Trophoblast cell (in vitro differentiated cells and primary cell): ENCODE data around the gene CALN1.

ENCODE experiments used
- DNase-seq, 2 donors: peaks; one replicate each; pipeline ENCODE4 v3.0.0-alpha.2; 2016
- H2AFZ ChIP-seq: 2 replicates; pipeline ENCODE4 v1.6.1; 2013; ENCODE audit warnings: low read length, moderate library complexity, mild to moderate bottlenecking; ENCODE audit not compliant: insufficient read depth, poor library complexity
- H2AK5ac ChIP-seq: 2 replicates; pipeline ENCODE4 v1.6.1; 2013; ENCODE audit warnings: mild to moderate bottlenecking, low read length
- H2BK120ac ChIP-seq: 2 replicates; pipeline ENCODE4 v1.6.1; 2013; ENCODE audit warnings: low read length, mild to moderate bottlenecking, moderate library complexity; ENCODE audit not compliant: insufficient read depth, poor library complexity
- H2BK12ac ChIP-seq: 2 replicates; pipeline ENCODE4 v1.6.1; 2013; ENCODE audit warnings: mild to moderate bottlenecking, low read length, moderate library complexity
- H2BK5ac ChIP-seq: 2 replicates; pipeline ENCODE4 v1.6.1; 2013; ENCODE audit warnings: low read length, low read depth, moderate library complexity, mild to moderate bottlenecking; ENCODE audit not compliant: poor library complexity
- H3K14ac ChIP-seq: 2 replicates; pipeline ENCODE4 v1.6.1; 2013; ENCODE audit warnings: mild to moderate bottlenecking, low read length
- H3K18ac ChIP-seq: 2 replicates; pipeline ENCODE4 v1.6.1; 2013; ENCODE audit warnings: mild to moderate bottlenecking, low read length
- H3K23ac ChIP-seq: 2 replicates; pipeline ENCODE4 v1.6.1; 2013; ENCODE audit warnings: low read length
- H3K27ac ChIP-seq: 2 replicates; pipeline ENCODE4 v1.5.1; 2013; ENCODE audit warnings: low read depth, mild to moderate bottlenecking, inconsistent platforms, low read length, moderate library complexity
- H3K27me3 ChIP-seq: 2 replicates; pipeline ENCODE4 v1.6.1; 2013; ENCODE audit warnings: inconsistent platforms, mild to moderate bottlenecking, low read length, moderate library complexity; ENCODE audit not compliant: insufficient read depth
- H3K36me3 ChIP-seq, 2 experiments: 1 replicate in 1 of 2; 2 replicates in 1 of 2; pipeline ENCODE4 v1.6.1; 2013; ENCODE audit warnings: low read length in 2 of 2, mild to moderate bottlenecking in 2 of 2, moderate library complexity in 1 of 2; ENCODE audit not compliant: insufficient read depth in 2 of 2, control insufficient read depth in 1 of 2
- H3K4ac ChIP-seq: 2 replicates; pipeline ENCODE4 v1.6.1; 2013; ENCODE audit warnings: low read depth, mild to moderate bottlenecking, low read length, moderate library complexity
- H3K4me1 ChIP-seq, 2 experiments: 1 replicate in 1 of 2; 2 replicates in 1 of 2; pipeline ENCODE4 v1.6.1; 2013; ENCODE audit warnings: low read length in 2 of 2, mild to moderate bottlenecking in 2 of 2, moderate library complexity in 1 of 2; ENCODE audit not compliant: insufficient read depth in 2 of 2, control insufficient read depth in 1 of 2
- H3K4me2 ChIP-seq: 2 replicates; pipeline ENCODE4 v1.6.1; 2013; ENCODE audit warnings: inconsistent platforms, mild to moderate bottlenecking, low read length, moderate library complexity
- H3K4me3 ChIP-seq: 2 replicates; pipeline ENCODE4 v1.5.1; 2013; ENCODE audit warnings: mild to moderate bottlenecking, low read depth, low read length, inconsistent platforms
- H3K79me1 ChIP-seq: one replicate; pipeline ENCODE4 v1.6.1; 2013; ENCODE audit warnings: low read length
- H3K79me2 ChIP-seq: 2 replicates; pipeline ENCODE4 v1.6.1; 2013; ENCODE audit warnings: low read length, mild to moderate bottlenecking; ENCODE audit not compliant: control insufficient read depth, insufficient read depth, poor library complexity
- H3K9ac ChIP-seq: 2 replicates; pipeline ENCODE4 v1.6.1; 2013; ENCODE audit warnings: mild to moderate bottlenecking, low read length
- H3K9me3 ChIP-seq: 2 replicates; pipeline ENCODE4 v1.6.1; 2013; ENCODE audit warnings: low read depth, mild to moderate bottlenecking, control low read depth, inconsistent platforms, low read length; ENCODE audit not compliant: insufficient read depth
- H4K12ac ChIP-seq: 2 replicates; pipeline ENCODE4 v1.6.1; 2013; ENCODE audit warnings: low read depth, mild to moderate bottlenecking, low read length, moderate library complexity
- H4K8ac ChIP-seq: 2 replicates; pipeline ENCODE4 v1.6.1; 2013; ENCODE audit warnings: low read depth, mild to moderate bottlenecking, low read length, moderate library complexity
- H4K91ac ChIP-seq: one replicate; pipeline ENCODE4 v1.6.1; 2013; ENCODE audit warnings: low read depth, mild to moderate bottlenecking, low read length, moderate library complexity
- WGBS: extraction: QIAGEN DNeasy Blood & Tissue Kit; methylation state at CpG from one replicate; pipeline ENCODE4 v1.1.7; 2013; ENCODE audit warnings: missing lambda C conversion rate; ENCODE audit not compliant: insufficient read length, insufficient coverage; ENCODE audit errors: extremely low coverage; 5-methylcytosine and 5-hydroxymethylcytosine counted together

The CALN1 gene

GRCh38 chr7:72087926-72088325 lies 324.2 kb downstream of the CALN1 start:
- no peak overlapping the region for H2AK5ac ChIP-seq
- no peak for DNase-seq
- no peak overlapping the region for H2BK12ac ChIP-seq
- no peaks in the 10 kb centered on the region for H3K79me2 ChIP-seq
- H3K18ac ChIP-seq: no peak overlapping the region
- H3K4me1 ChIP-seq: no peaks in the 10 kb centered on the region
- no peak overlapping the region for H4K8ac ChIP-seq
- no peak overlapping the region for H3K4ac ChIP-seq
- H3K27ac ChIP-seq: no peak overlapping the region
- H2AFZ ChIP-seq: no peak overlapping the region
- H3K14ac ChIP-seq: no peak overlapping the region
- no peaks in the 10 kb centered on the region for H3K9me3 ChIP-seq
- no peak overlapping the region for H3K4me3 ChIP-seq
- H3K4me2 ChIP-seq: no peak overlapping the region
- no peak overlapping the region for H4K91ac ChIP-seq
- no peak overlapping the region for H3K23ac ChIP-seq
- H4K12ac ChIP-seq: no peak overlapping the region
- WGBS: no CpG with 5 or more reads among the region's 5 CpGs
- no peak overlapping the region for H2BK120ac ChIP-seq
- H3K27me3 ChIP-seq: no peaks in the 10 kb centered on the region
- H3K79me1 ChIP-seq: no peaks in the 10 kb centered on the region
- H2BK5ac ChIP-seq: no peak overlapping the region
- H3K36me3 ChIP-seq: no peaks in the 10 kb centered on the region
- H3K9ac ChIP-seq: no peak overlapping the region

- H2BK120ac ChIP-seq: no peak overlapping the region
- no peaks in the 10 kb centered on the region for H3K9me3 ChIP-seq
- H3K27ac ChIP-seq: no peak overlapping the region
- no peak overlapping the region for H4K91ac ChIP-seq
- no peak overlapping the region for H3K4ac ChIP-seq
- H4K8ac ChIP-seq: no peak overlapping the region
- no peak overlapping the region for H3K4me3 ChIP-seq
- peaks cover 0 to 5% of the 10 kb centered on the region in 2 experiments for H3K4me1 ChIP-seq
- H3K79me1 ChIP-seq: no peaks in the 10 kb centered on the region
- no peak overlapping the region for H2AK5ac ChIP-seq
- H2BK5ac ChIP-seq: no peak overlapping the region
- H3K79me2 ChIP-seq: no peaks in the 10 kb centered on the region
- H2AFZ ChIP-seq: no peak overlapping the region
- no peak overlapping the region for H3K4me2 ChIP-seq
- no peak overlapping the region for H3K9ac ChIP-seq
- no peak overlapping the region for H3K18ac ChIP-seq
- H2BK12ac ChIP-seq: no peak overlapping the region
- no peak for DNase-seq
- no CpG with 5 or more reads among the region's 7 CpGs for WGBS
- no peak overlapping the region for H4K12ac ChIP-seq
- H3K36me3 ChIP-seq: no peaks in the 10 kb centered on the region
- no peaks in the 10 kb centered on the region for H3K27me3 ChIP-seq
- H3K14ac ChIP-seq: no peak overlapping the region
- no peak overlapping the region for H3K23ac ChIP-seq
These were observed 331.1 kb downstream of the CALN1 start for GRCh38 chr7:72080865-72081510.

- Histone ChIP-seq H3K18ac (no peak overlapping the region), H4K12ac (no peak overlapping the region), H3K4ac (no peak overlapping the region), H3K36me3 (no peaks in the 10 kb centered on the region), H3K23ac (no peak overlapping the region), H3K79me2 (no peaks in the 10 kb centered on the region), H3K27me3 (no peaks in the 10 kb centered on the region), H3K9ac (no peak overlapping the region), H2BK12ac (no peak overlapping the region), H2AFZ (no peak overlapping the region), H3K4me2 (no peak overlapping the region), H3K9me3 (no peaks in the 10 kb centered on the region), H2BK5ac (no peak overlapping the region), H2AK5ac (no peak overlapping the region), H3K4me3 (no peak overlapping the region), H3K79me1 (no peaks in the 10 kb centered on the region), H3K27ac (no peak overlapping the region), H4K8ac (no peak overlapping the region), H2BK120ac (no peak overlapping the region), H4K91ac (no peak overlapping the region), H3K4me1 (peaks cover 0 to 5% of the 10 kb centered on the region in 2 experiments), H3K14ac (no peak overlapping the region)
- DNase-seq: no peak
- no CpG with 5 or more reads among the region's 4 CpGs for WGBS
These were observed 331.8 kb downstream of the CALN1 start for GRCh38 chr7:72080341-72080766.

- no peaks in the 10 kb centered on the region for H3K79me2 ChIP-seq
- no peak overlapping the region for H3K27ac ChIP-seq
- no peak overlapping the region for H3K18ac ChIP-seq
- H3K79me1 ChIP-seq: no peaks in the 10 kb centered on the region
- H3K4me2 ChIP-seq: no peak overlapping the region
- H3K9me3 ChIP-seq: no peaks in the 10 kb centered on the region
- no peak overlapping the region for H2AK5ac ChIP-seq
- H2BK12ac ChIP-seq: no peak overlapping the region
- no peak overlapping the region for H2BK120ac ChIP-seq
- no peak overlapping the region for H3K14ac ChIP-seq
- no peak overlapping the region for H4K8ac ChIP-seq
- H3K9ac ChIP-seq: no peak overlapping the region
- no peak overlapping the region for H4K91ac ChIP-seq
- no peak overlapping the region for H2BK5ac ChIP-seq
- peaks cover 0 to 5% of the 10 kb centered on the region in 2 experiments for H3K4me1 ChIP-seq
- no peak overlapping the region for H3K4ac ChIP-seq
- no peak overlapping the region for H3K23ac ChIP-seq
- no peak overlapping the region for H4K12ac ChIP-seq
- WGBS: no CpG with 5 or more reads among the region's 11 CpGs
- no peak for DNase-seq
- no peak overlapping the region for H2AFZ ChIP-seq
- H3K36me3 ChIP-seq: no peaks in the 10 kb centered on the region
- no peaks in the 10 kb centered on the region for H3K27me3 ChIP-seq
- H3K4me3 ChIP-seq: no peak overlapping the region
These were observed 333.3 kb downstream of the CALN1 start for GRCh38 chr7:72078856-72079255.
